ENCODE measurements around the gene NRN1L.
"Not testable (repeated sequence)": the region's sequence is repeated elsewhere in the genome, so short reads cannot be mapped to it uniquely, and the experiment has no call there.

The NRN1L gene

GRCh38 chr16:67884684-67885083 is at the start of gene NRN1L:
Gene NRN1L, plus strand, starts transcription at chr16:67884885. Its CDS starts 19 bp downstream, at chr16:67884904.
- DNase-seq, result peak; percentile 39 to 95 (median 86)

- DNase-seq, result not testable (repeated sequence)
Observed at GRCh38 chr16:67837190-67837589, 47.5 kb upstream of the NRN1L start.

GRCh38 chr16:67837811-67838210 is 46.9 kb upstream of the NRN1L start:
- peak in 2 of 56 donors; percentile 4 to 7 for DNase-seq

GRCh38 chr16:67841198-67841815 is 43.4 kb upstream of the NRN1L start:
- no peak for DNase-seq

- peak in 55 of 56 donors; percentile 39 to 98 (median 91) for DNase-seq
Observed at GRCh38 chr16:67841816-67842508, 42.7 kb upstream of the NRN1L start, which contains the start of gene THAP11. Gene THAP11, plus strand, starts transcription at chr16:67842320. Its CDS starts 235 bp downstream, at chr16:67842555.

- peak in 50 of 56 donors; percentile 20 to 84 (median 63) for DNase-seq
Observed at GRCh38 chr16:67842509-67843342, 42.0 kb upstream of the NRN1L start.

GRCh38 chr16:67843343-67843765 is 41.3 kb upstream of the NRN1L start:
- peak in 1 of 56 donors; percentile 29 for DNase-seq

GRCh38 chr16:67844497-67844896 is 40.2 kb upstream of the NRN1L start:
- DNase-seq, result no peak

- DNase-seq, result no peak
Observed at GRCh38 chr16:67845291-67846062, 39.2 kb upstream of the NRN1L start.

- DNase-seq, result no peak
Observed at GRCh38 chr16:67846063-67846319, 38.7 kb upstream of the NRN1L start.

- peak; percentile 33 to 98 (median 92) for DNase-seq
Observed at GRCh38 chr16:67846320-67847063, 38.2 kb upstream of the NRN1L start, which contains the start of gene NUTF2. Gene NUTF2, plus strand, starts transcription at chr16:67846933. Its CDS starts 18,198 bp downstream, at chr16:67865131.

- peak in 19 of 56 donors; percentile 36 to 86 (median 76) for DNase-seq
Observed at GRCh38 chr16:67847064-67847861, 37.4 kb upstream of the NRN1L start, which contains the start of gene CENPT. Gene CENPT, minus strand, starts transcription at chr16:67847693. Its CDS starts 13,834 bp downstream, at chr16:67833859.

- no peak for DNase-seq
Observed at GRCh38 chr16:67848118-67848517, 36.6 kb upstream of the NRN1L start.

GRCh38 chr16:67853670-67854069 is 31.0 kb upstream of the NRN1L start:
- no peak for DNase-seq

GRCh38 chr16:67855789-67856188 is 28.9 kb upstream of the NRN1L start:
- DNase-seq, result no peak

GRCh38 chr16:67856927-67857546 is 27.6 kb upstream of the NRN1L start:
- DNase-seq, result no peak

- peak in 7 of 56 donors; percentile 10 to 37 (median 16) for DNase-seq
Observed at GRCh38 chr16:67857547-67858233, 27.0 kb upstream of the NRN1L start.

GRCh38 chr16:67858500-67858899 is 26.2 kb upstream of the NRN1L start:
- no peak for DNase-seq
